H1 (cell line): ENCODE measurements around the gene ARID1B. TPM values are rescaled to one million over a fixed set of nuclear protein-coding genes. Genes with fewer than 3 reads are reported as not detected.

ENCODE experiments used
- CTCF ChIA-PET: fragments of 300-600 bp; sonication (Branson Sonifier 250); formaldehyde crosslinking; loops from one replicate; lab custom pipeline; 2021; ENCODE audit not compliant: partially characterized antibody; lab: Charles Lee
- POLR2A ChIA-PET: fragments of 300-600 bp; sonication (Branson Sonifier 250); formaldehyde crosslinking; loops from one replicate; lab custom pipeline; 2021; ENCODE audit warnings: inconsistent platforms; ENCODE audit not compliant: partially characterized antibody; lab: Charles Lee
- DNase-seq, 2 experiments: peaks; one replicate each; pipeline versions ENCODE4 v3.0.0 to v3.0.0-alpha.2; 2010 to 2022; ENCODE audit warnings: low spot score in 2 of 2, low read depth in 1 of 2, mixed read lengths in 1 of 2
- FAIRE-seq: peaks from 2 replicates; lab custom pipeline; 2011; peaks lifted over from hg19 to GRCh38; lab: Jason Lieb, UNC
- H2AFZ ChIP-seq: 2 replicates; pipeline ENCODE4 v1.8.1; 2012; ENCODE audit warnings: low read length, inconsistent platforms
- H2AK5ac ChIP-seq: 2 replicates; pipeline ENCODE4 v1.6.1; 2013; ENCODE audit warnings: low read depth, low read length
- H2BK120ac ChIP-seq: replicated peaks from 2 replicates; pipeline ENCODE3; 2013; ENCODE audit warnings: low read depth, low read length, inconsistent platforms
- H2BK12ac ChIP-seq: 2 replicates; pipeline ENCODE4 v1.6.1; 2013; ENCODE audit warnings: low read depth, low read length
- H2BK15ac ChIP-seq: 2 replicates; pipeline ENCODE4 v1.6.1; 2013; ENCODE audit warnings: low read length
- H2BK20ac ChIP-seq: 2 replicates; pipeline ENCODE4 v1.6.1; 2013; ENCODE audit warnings: low read length
- H2BK5ac ChIP-seq: 2 replicates; pipeline ENCODE4 v1.6.1; 2013; ENCODE audit warnings: low read depth, low read length
- H3K14ac ChIP-seq: 2 replicates; pipeline ENCODE4 v1.6.1; 2013; ENCODE audit warnings: inconsistent platforms; ENCODE audit not compliant: insufficient read length
- H3K18ac ChIP-seq: 2 replicates; pipeline ENCODE4 v1.6.1; 2013; ENCODE audit warnings: low read length; ENCODE audit errors: extremely low read depth
- H3K23ac ChIP-seq: 2 replicates; pipeline ENCODE4 v1.6.1; 2013; ENCODE audit warnings: inconsistent platforms; ENCODE audit not compliant: insufficient read length
- H3K23me2 ChIP-seq: 2 replicates; pipeline ENCODE4 v1.6.1; 2013; ENCODE audit warnings: low read depth, low read length
- H3K27ac ChIP-seq: 2 replicates; pipeline ENCODE4 v1.6.1; 2011; ENCODE audit warnings: low read depth, low read length, inconsistent platforms
- H3K27me3 ChIP-seq, 4 experiments: replicated peaks in 1 of 4; 1 replicate in 1 of 4; 2 replicates in 3 of 4; pipeline versions ENCODE4 v1.6.1 to v1.8.1; 2011 to 2013; ENCODE audit warnings: low read length in 3 of 4, mild to moderate bottlenecking in 3 of 4, inconsistent platforms in 2 of 4, mixed read lengths in 2 of 4, moderate library complexity in 1 of 4; ENCODE audit not compliant: control insufficient read depth in 3 of 4, insufficient read depth in 3 of 4; ENCODE audit errors: extremely low read depth in 1 of 4
- H3K36me3 ChIP-seq, 4 experiments: 2 replicates each; pipeline versions ENCODE4 v1.6.1 to v1.8.1; 2011 to 2013; ENCODE audit warnings: mild to moderate bottlenecking in 4 of 4, low read length in 3 of 4, moderate library complexity in 2 of 4, control low read depth in 1 of 4, inconsistent platforms in 1 of 4; ENCODE audit not compliant: insufficient read depth in 4 of 4, control insufficient read depth in 2 of 4
- H3K4ac ChIP-seq: replicated peaks from 2 replicates; pipeline ENCODE3; 2013; ENCODE audit warnings: low read length, low read depth, mixed read lengths, inconsistent platforms; ENCODE audit not compliant: insufficient read length
- H3K4me1 ChIP-seq, 4 experiments: replicated peaks in 1 of 4; 1 replicate in 1 of 4; 2 replicates in 3 of 4; pipeline versions ENCODE4 v1.6.1 to v1.8.1; 2011 to 2013; ENCODE audit warnings: low read length in 3 of 4, inconsistent platforms in 2 of 4, mixed read lengths in 1 of 4; ENCODE audit not compliant: insufficient read depth in 4 of 4, control insufficient read depth in 3 of 4
- H3K4me2 ChIP-seq, 2 experiments: 2 replicates each; pipeline versions ENCODE4 v1.6.1 to v1.8.1; 2011 to 2013; ENCODE audit warnings: low read depth in 2 of 2, low read length in 2 of 2, control low read depth in 1 of 2, inconsistent platforms in 1 of 2, mild to moderate bottlenecking in 1 of 2; ENCODE audit not compliant: insufficient read depth in 1 of 2
- H3K4me3 ChIP-seq, 4 experiments: fragments of 200-600, 300-600 bp in 1 of 4; sonication (generic), shearing (Covaris generic), sonication (Bioruptor Twin) in 1 of 4; 2 replicates each; pipeline versions ENCODE4 v1.5.1 to v1.8.1; 2011 to 2016; ENCODE audit warnings: low read length in 4 of 4, low read depth in 3 of 4, control low read depth in 2 of 4, inconsistent platforms in 2 of 4, mild to moderate bottlenecking in 2 of 4, mixed read lengths in 1 of 4, moderate library complexity in 1 of 4; ENCODE audit not compliant: insufficient read depth in 2 of 4; ENCODE audit errors: extremely low read depth in 1 of 4
- H3K56ac ChIP-seq: replicated peaks from 2 replicates; pipeline ENCODE3; 2013; ENCODE audit warnings: low read depth, mild to moderate bottlenecking, mixed read lengths, low read length, inconsistent platforms; ENCODE audit not compliant: insufficient read length
- H3K79me1 ChIP-seq: 2 replicates; pipeline ENCODE4 v1.6.1; 2013; ENCODE audit warnings: low read depth, low read length, control low read depth
- H3K79me2 ChIP-seq, 2 experiments: 2 replicates each; pipeline versions ENCODE4 v1.6.1 to v1.8.1; 2012 to 2013; ENCODE audit warnings: low read length in 2 of 2, mild to moderate bottlenecking in 2 of 2, inconsistent platforms in 1 of 2; ENCODE audit not compliant: insufficient read depth in 2 of 2, control insufficient read depth in 1 of 2
- H3K9ac ChIP-seq, 4 experiments: replicated peaks in 1 of 4; 1 replicate in 1 of 4; 2 replicates in 3 of 4; pipeline versions ENCODE4 v1.6.1 to v1.8.1; 2011 to 2013; ENCODE audit warnings: low read depth in 3 of 4, low read length in 3 of 4, control low read depth in 2 of 4, mild to moderate bottlenecking in 2 of 4, moderate library complexity in 2 of 4, inconsistent platforms in 1 of 4; ENCODE audit errors: extremely low read depth in 1 of 4
- H3K9me3 ChIP-seq, 2 experiments: 2 replicates each; pipeline versions ENCODE4 v1.6.1 to v1.8.1; 2012 to 2013; ENCODE audit warnings: mild to moderate bottlenecking in 2 of 2, moderate library complexity in 2 of 2, control low read depth in 1 of 2, inconsistent platforms in 1 of 2, low read depth in 1 of 2, low read length in 1 of 2, mixed read lengths in 1 of 2; ENCODE audit not compliant: insufficient read depth in 2 of 2
- H4K20me1 ChIP-seq, 2 experiments: replicated peaks in 1 of 2; 2 replicates each; pipeline versions ENCODE3 to v1.8.1; 2011 to 2013; ENCODE audit warnings: inconsistent platforms in 2 of 2, low read length in 2 of 2, mild to moderate bottlenecking in 1 of 2; ENCODE audit not compliant: insufficient read depth in 2 of 2, control insufficient read depth in 1 of 2
- H4K5ac ChIP-seq: 2 replicates; pipeline ENCODE4 v1.6.1; 2013; ENCODE audit warnings: low read length, low read depth, mixed read lengths, inconsistent platforms; ENCODE audit not compliant: insufficient read length
- H4K8ac ChIP-seq: 2 replicates; pipeline ENCODE4 v1.8.0; 2013; ENCODE audit warnings: mild to moderate bottlenecking, moderate library complexity, low read length, inconsistent platforms; ENCODE audit not compliant: insufficient read depth; ENCODE audit errors: extremely low read depth
- H4K91ac ChIP-seq: replicated peaks from 2 replicates; pipeline ENCODE3; 2013; ENCODE audit warnings: low read length, mixed read lengths, inconsistent platforms; ENCODE audit not compliant: insufficient read length
- ATF2 ChIP-seq: IDR thresholded peaks from 2 replicates; pipeline ENCODE4 v1.6.1; 2012; ENCODE audit warnings: low read length, inconsistent platforms
- CTCF ChIP-seq, 3 experiments: IDR thresholded peaks; 1 replicate in 2 of 3; 2 replicates in 1 of 3; pipeline versions ENCODE4 v1.5.1 to v1.6.1; 2011; ENCODE audit warnings: low read length in 3 of 3, mild to moderate bottlenecking in 3 of 3, inconsistent platforms in 2 of 3, low read depth in 1 of 3, moderate library complexity in 1 of 3; ENCODE audit not compliant: insufficient read depth in 1 of 3; ENCODE audit errors: control extremely low read depth in 1 of 3
- FOSL1 ChIP-seq: IDR thresholded peaks from 2 replicates; pipeline ENCODE4 v1.6.1; 2011; ENCODE audit warnings: mild to moderate bottlenecking, low read depth, low read length, moderate library complexity; ENCODE audit not compliant: insufficient read depth
- RBBP5 ChIP-seq: IDR thresholded peaks from 2 replicates; pipeline ENCODE4 v1.7.1; 2012; ENCODE audit warnings: low read depth, mild to moderate bottlenecking, inconsistent platforms, low read length, moderate library complexity, borderline replicate concordance
- SAP30 ChIP-seq: fragments of 300-600 bp; sonication (generic); IDR thresholded peaks from 2 replicates; pipeline ENCODE4 v1.7.1; 2012; ENCODE audit warnings: low read length, moderate library complexity, mild to moderate bottlenecking, inconsistent platforms; ENCODE audit not compliant: insufficient read depth, insufficient replicate concordance
- SRF ChIP-seq: IDR thresholded peaks from 2 replicates; pipeline ENCODE4 v1.6.1; 2011; ENCODE audit warnings: mild to moderate bottlenecking, low read depth, low read length, moderate library complexity
- WGBS, 2 experiments: shearing (Covaris generic) in 1 of 2; methylation state at CpG; one replicate each; pipeline versions ENCODE4 v1.1.6 to v1.1.7; 2013 to 2015; ENCODE audit warnings: low lambda C conversion rate in 2 of 2, mixed read lengths in 2 of 2, inconsistent platforms in 1 of 2, low coverage in 1 of 2, missing lambda C conversion rate in 1 of 2; ENCODE audit not compliant: insufficient replicate concordance in 2 of 2, insufficient coverage in 1 of 2, insufficient read length in 1 of 2; ENCODE audit errors: extremely low coverage in 1 of 2, missing lambda C conversion rate in 1 of 2; 5-methylcytosine and 5-hydroxymethylcytosine counted together
- polyA plus RNA-seq, 7 experiments: library from polyadenylated mRNA; depleted of rRNA in 3 of 7; stranded (reverse) in 5 of 7; unstranded in 2 of 7; fragments of >200 nt in 5 of 7; fragments of 200-250 nt in 2 of 7; gene quantifications; 1 replicate in 5 of 7; 2 replicates in 1 of 7; 4 replicates in 1 of 7; pipeline versions ENCODE4 v1.2.1 to v1.2.3, GENCODE V29; 2011 to 2013; ENCODE audit warnings: missing spikeins in 2 of 7, mixed read lengths in 2 of 7
- total RNA-seq: library from RNA; stranded (reverse); fragmentation: NEBNext Ultra II Directional; extraction: Animal tissue kit (Norgen Biotek cat#: 25700); gene quantifications from 2 replicates; pipeline ENCODE4 v1.2.1, GENCODE V29; 2021

Gene ARID1B
- total and polyA plus RNA-seq, 2 of the 8 experiments (the other 6 are each of a cell fraction or from before 2014, with no cell fraction given) = 24.3 to 70.3 TPM

- no peak overlapping the region for H4K8ac ChIP-seq
- H3K4ac ChIP-seq = no peak overlapping the region
- no peak for FAIRE-seq
- no peak overlapping the region for H2BK20ac ChIP-seq
- no peak overlapping the region for H4K91ac ChIP-seq
- no peaks in the 10 kb centered on the region for H3K79me1 ChIP-seq
- H3K18ac ChIP-seq = no peak overlapping the region
- H3K4me2 ChIP-seq = no peak overlapping the region
- no peak overlapping the region for H2AFZ ChIP-seq
- no peak overlapping the region for H2BK15ac ChIP-seq
- TF ChIP-seq ATF2 (no peak), RBBP5 (no peak), CTCF (IDR thresholded peaks at IDR 0.05; ENCODE audit: control extremely low read depth in 1 of 3, insufficient read depth in 1 of 3, low read depth in 1 of 3, low read length in 3 of 3) (no peak), SRF (no peak), SAP30 (no peak), FOSL1 (no peak)
- no peaks in the 10 kb centered on the region for H3K4me1 ChIP-seq
- whole genome bisulfite sequencing, 2 experiments = 90% methylated on average over 5 of the region's 5 CpGs; no CpG with 5 or more reads in 1 of the 2 experiments
- H3K14ac ChIP-seq = no peak overlapping the region
- H3K56ac ChIP-seq = no peak overlapping the region
- H3K23me2 ChIP-seq = no peaks in the 10 kb centered on the region
- no peak overlapping the region for H2BK5ac ChIP-seq
- H4K20me1 ChIP-seq = no peaks in the 10 kb centered on the region
- no peak overlapping the region for H2BK120ac ChIP-seq
- ChIA-PET POLR2A (no interaction called here), CTCF (interaction anchor here (1.0 to 3.5 kb wide), 3 partner anchors 18 to 28 kb away, joined by 3 to 10 read pairs (median 3); no protein-coding TSS in a partner anchor)
- peaks cover 0 to 5% (median 0%) of the 10 kb centered on the region in 4 experiments; a peak in 1 of 8 replicates for H3K36me3 ChIP-seq
- DNase-seq = no peak
- no peak overlapping the region for H2AK5ac ChIP-seq
- no peak overlapping the region for H3K4me3 ChIP-seq
- no peaks in the 10 kb centered on the region for H3K9me3 ChIP-seq
- no peak overlapping the region for H3K27ac ChIP-seq
- 0 out of 4 replicates have a peak, but pooled peaks cover 0 to 3% of the 10 kb centered on the region in 2 experiments for H3K79me2 ChIP-seq
- no peak overlapping the region for H3K9ac ChIP-seq
- H2BK12ac ChIP-seq = no peak overlapping the region
- no peak overlapping the region for H3K23ac ChIP-seq
- no peak overlapping the region for H4K5ac ChIP-seq
- H3K27me3 ChIP-seq = no peaks in the 10 kb centered on the region
Observed at GRCh38 chr6:157110607-157111006, 333.4 kb downstream of the ARID1B start.
